ENCODE measurements around the gene TF.

DNA sequence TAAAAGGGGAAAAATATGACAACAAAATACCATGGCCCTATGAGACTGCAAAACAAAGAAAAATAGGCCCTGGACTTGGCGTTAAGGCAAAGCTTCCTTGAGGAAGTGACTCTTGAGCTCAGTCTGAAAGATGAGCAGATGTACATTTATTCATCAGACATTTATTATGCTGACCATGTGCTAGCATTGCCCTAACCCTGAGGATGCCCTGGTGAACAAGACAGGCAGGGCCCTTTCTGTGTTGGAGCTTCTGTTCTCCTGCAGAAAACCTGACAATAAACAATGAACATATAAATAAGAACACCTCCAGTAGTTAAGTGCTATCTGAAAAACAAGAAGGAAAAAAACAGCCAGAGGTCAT is 12.4 kb downstream of the TF start:
- TF ChIP-seq ZBTB20 (tag by site-specific recombination; IDR thresholded peaks at IDR 0.05) (no peak), SP2 (tag by site-specific recombination; IDR thresholded peaks at IDR 0.05) (no peak), PRDM1 (tag by site-specific recombination; IDR thresholded peaks at IDR 0.05) (no peak), HOXA7 (CRISPR knock-in tag; IDR thresholded peaks at IDR 0.05; ENCODE audit: borderline replicate concordance) (no peak), ZNF660 (tag by site-specific recombination; IDR thresholded peaks at IDR 0.05) (no peak)
- TF ChIP-seq, protein P1, sequence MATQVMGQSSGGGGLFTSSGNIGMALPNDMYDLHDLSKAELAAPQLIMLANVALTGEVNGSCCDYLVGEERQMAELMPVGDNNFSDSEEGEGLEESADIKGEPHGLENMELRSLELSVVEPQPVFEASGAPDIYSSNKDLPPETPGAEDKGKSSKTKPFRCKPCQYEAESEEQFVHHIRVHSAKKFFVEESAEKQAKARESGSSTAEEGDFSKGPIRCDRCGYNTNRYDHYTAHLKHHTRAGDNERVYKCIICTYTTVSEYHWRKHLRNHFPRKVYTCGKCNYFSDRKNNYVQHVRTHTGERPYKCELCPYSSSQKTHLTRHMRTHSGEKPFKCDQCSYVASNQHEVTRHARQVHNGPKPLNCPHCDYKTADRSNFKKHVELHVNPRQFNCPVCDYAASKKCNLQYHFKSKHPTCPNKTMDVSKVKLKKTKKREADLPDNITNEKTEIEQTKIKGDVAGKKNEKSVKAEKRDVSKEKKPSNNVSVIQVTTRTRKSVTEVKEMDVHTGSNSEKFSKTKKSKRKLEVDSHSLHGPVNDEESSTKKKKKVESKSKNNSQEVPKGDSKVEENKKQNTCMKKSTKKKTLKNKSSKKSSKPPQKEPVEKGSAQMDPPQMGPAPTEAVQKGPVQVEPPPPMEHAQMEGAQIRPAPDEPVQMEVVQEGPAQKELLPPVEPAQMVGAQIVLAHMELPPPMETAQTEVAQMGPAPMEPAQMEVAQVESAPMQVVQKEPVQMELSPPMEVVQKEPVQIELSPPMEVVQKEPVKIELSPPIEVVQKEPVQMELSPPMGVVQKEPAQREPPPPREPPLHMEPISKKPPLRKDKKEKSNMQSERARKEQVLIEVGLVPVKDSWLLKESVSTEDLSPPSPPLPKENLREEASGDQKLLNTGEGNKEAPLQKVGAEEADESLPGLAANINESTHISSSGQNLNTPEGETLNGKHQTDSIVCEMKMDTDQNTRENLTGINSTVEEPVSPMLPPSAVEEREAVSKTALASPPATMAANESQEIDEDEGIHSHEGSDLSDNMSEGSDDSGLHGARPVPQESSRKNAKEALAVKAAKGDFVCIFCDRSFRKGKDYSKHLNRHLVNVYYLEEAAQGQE (tag by site-specific recombination; IDR thresholded peaks at IDR 0.05), result no peak
- TF ChIP-seq, protein P2, sequence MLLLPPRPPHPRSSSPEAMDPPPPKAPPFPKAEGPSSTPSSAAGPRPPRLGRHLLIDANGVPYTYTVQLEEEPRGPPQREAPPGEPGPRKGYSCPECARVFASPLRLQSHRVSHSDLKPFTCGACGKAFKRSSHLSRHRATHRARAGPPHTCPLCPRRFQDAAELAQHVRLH (tag by site-specific recombination; IDR thresholded peaks at IDR 0.05), result no peak

Data from HEK293 (cell line).